Smooth muscle cell (in vitro differentiated cells): ENCODE results near the gene GID4. TPM values are rescaled to one million over a fixed set of nuclear protein-coding genes. Genes with fewer than 3 reads are reported as not detected.

Experiments
- DNase-seq: peaks from one replicate; lab custom pipeline; 2025; ENCODE audit not compliant: unreplicated experiment; lab: John Stamatoyannopoulos, UW
- H2AFZ ChIP-seq: fragments of 200-600 bp; sonication (generic); 2 replicates; pipeline ENCODE4 v1.6.0; 2016; ENCODE audit warnings: antibody characterized with exemption, low read depth, mild to moderate bottlenecking
- H3F3A ChIP-seq: fragments of 200-600 bp; sonication (generic); 2 replicates; pipeline ENCODE4 v1.6.0; 2017; ENCODE audit warnings: antibody characterized with exemption, low read depth
- H3K27ac ChIP-seq: fragments of 200-600 bp; sonication (generic); 2 replicates; pipeline ENCODE4 v1.5.1; 2016; ENCODE audit warnings: low read depth, mild to moderate bottlenecking
- H3K27me3 ChIP-seq: fragments of 200-600 bp; sonication (generic); 2 replicates; pipeline ENCODE4 v1.6.1; 2016; ENCODE audit warnings: low read depth, mild to moderate bottlenecking
- H3K36me3 ChIP-seq: fragments of 200-600 bp; sonication (generic); 2 replicates; pipeline ENCODE4 v1.5.1; 2016; ENCODE audit warnings: low read depth
- H3K4me1 ChIP-seq: fragments of 200-600 bp; sonication (generic); 2 replicates; pipeline ENCODE4 v1.5.1; 2016; ENCODE audit warnings: low read depth
- H3K4me2 ChIP-seq: fragments of 200-600 bp; sonication (generic); 2 replicates; pipeline ENCODE4 v1.6.0; 2016; ENCODE audit warnings: mild to moderate bottlenecking
- H3K4me3 ChIP-seq: fragments of 200-600 bp; sonication (generic); 2 replicates; pipeline ENCODE4 v1.5.1; 2016; ENCODE audit warnings: mild to moderate bottlenecking
- H3K79me2 ChIP-seq: fragments of 200-600 bp; sonication (generic); 2 replicates; pipeline ENCODE4 v1.6.0; 2016; ENCODE audit warnings: low read depth, mild to moderate bottlenecking
- H3K9ac ChIP-seq: fragments of 200-600 bp; sonication (generic); 2 replicates; pipeline ENCODE4 v1.6.0; 2016; ENCODE audit warnings: low read depth
- H3K9me3 ChIP-seq: fragments of 200-600 bp; sonication (generic); replicated peaks from 2 replicates; pipeline ENCODE4 v1.5.1; 2016; ENCODE audit warnings: low read depth
- H4K20me1 ChIP-seq: fragments of 200-600 bp; sonication (generic); 2 replicates; pipeline ENCODE4 v1.6.0; 2016; ENCODE audit warnings: low read depth
- WGBS: methylation state at CpG from one replicate; pipeline ENCODE4 v1.1.7; 2016; ENCODE audit warnings: low lambda C conversion rate; 5-methylcytosine and 5-hydroxymethylcytosine counted together
- polyA plus RNA-seq: library from polyadenylated mRNA; unstranded; fragments of >200 nt; fragmentation: Nextera tagmentation; extraction: Ambion mirVana; gene quantifications from 2 replicates; pipeline ENCODE4 v1.2.1, GENCODE V29; 2016
- total RNA-seq: library from RNA; depleted of rRNA; stranded (reverse); fragments of >200 nt; gene quantifications from 2 replicates; pipeline ENCODE4 v1.2.3, GENCODE V29; 2014
- TF ChIP-seq, protein P1 (sequence below): fragments of 200-600 bp; sonication (generic); IDR thresholded peaks from 2 replicates; pipeline ENCODE4 v1.5.1; 2017; ENCODE audit warnings: borderline replicate concordance, mild to moderate bottlenecking, antibody characterized with exemption; ENCODE audit not compliant: insufficient read depth, poor library complexity, severe bottlenecking

The GID4 gene
- total and polyA plus RNA-seq, 2 experiments from 2014 or later = 6.1 to 7.7 TPM

DNA sequence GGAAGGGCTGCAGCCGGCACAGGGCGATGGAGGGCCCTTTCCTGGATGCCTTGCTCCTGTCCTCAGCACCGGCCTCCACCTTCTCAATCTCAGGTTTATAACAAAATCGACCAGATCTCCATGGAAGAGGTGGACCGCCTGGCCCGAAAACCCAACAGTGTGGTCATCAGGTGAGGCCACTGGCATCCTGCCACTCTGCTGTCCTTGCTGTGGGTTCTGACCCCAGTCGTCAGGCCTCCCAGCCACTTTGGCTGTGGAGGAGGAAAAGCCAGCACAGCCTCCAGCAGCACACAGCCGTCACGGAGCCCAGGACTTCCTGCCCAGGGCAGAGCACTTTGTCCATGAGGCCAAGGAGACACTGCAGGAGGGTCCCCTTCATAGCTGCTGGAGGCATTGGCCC lies 62.6 kb downstream of the GID4 start:
- H3K36me3 ChIP-seq = peaks cover 4% of the 10 kb centered on the region
- WGBS = 87% methylated on average over 9 of the region's 9 CpGs

GRCh38 chr17:18102640-18103039 lies 63.4 kb downstream of the GID4 start:
- WGBS = 100% methylated on average over 3 of the region's 3 CpGs
- Histone ChIP-seq H3K4me2 (no peak overlapping the region), H2AFZ (no peak overlapping the region), H3K36me3 (peaks cover 4% of the 10 kb centered on the region), H4K20me1 (no peaks in the 10 kb centered on the region), H3K4me3 (no peak overlapping the region), H3K4me1 (no peaks in the 10 kb centered on the region), H3K9me3 (no peaks in the 10 kb centered on the region), H3K27me3 (no peaks in the 10 kb centered on the region), H3K9ac (no peak overlapping the region), H3K79me2 (no peaks in the 10 kb centered on the region), H3F3A (no peaks in the 10 kb centered on the region), H3K27ac (no peak overlapping the region)
- TF ChIP-seq, protein P1, sequence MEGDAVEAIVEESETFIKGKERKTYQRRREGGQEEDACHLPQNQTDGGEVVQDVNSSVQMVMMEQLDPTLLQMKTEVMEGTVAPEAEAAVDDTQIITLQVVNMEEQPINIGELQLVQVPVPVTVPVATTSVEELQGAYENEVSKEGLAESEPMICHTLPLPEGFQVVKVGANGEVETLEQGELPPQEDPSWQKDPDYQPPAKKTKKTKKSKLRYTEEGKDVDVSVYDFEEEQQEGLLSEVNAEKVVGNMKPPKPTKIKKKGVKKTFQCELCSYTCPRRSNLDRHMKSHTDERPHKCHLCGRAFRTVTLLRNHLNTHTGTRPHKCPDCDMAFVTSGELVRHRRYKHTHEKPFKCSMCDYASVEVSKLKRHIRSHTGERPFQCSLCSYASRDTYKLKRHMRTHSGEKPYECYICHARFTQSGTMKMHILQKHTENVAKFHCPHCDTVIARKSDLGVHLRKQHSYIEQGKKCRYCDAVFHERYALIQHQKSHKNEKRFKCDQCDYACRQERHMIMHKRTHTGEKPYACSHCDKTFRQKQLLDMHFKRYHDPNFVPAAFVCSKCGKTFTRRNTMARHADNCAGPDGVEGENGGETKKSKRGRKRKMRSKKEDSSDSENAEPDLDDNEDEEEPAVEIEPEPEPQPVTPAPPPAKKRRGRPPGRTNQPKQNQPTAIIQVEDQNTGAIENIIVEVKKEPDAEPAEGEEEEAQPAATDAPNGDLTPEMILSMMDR = no peak
- DNase-seq = no peak

More for the DNA sequence above, 62.6 kb downstream of the GID4 start:
- Histone ChIP-seq H3K27ac (no peak overlapping the region), H3K27me3 (no peaks in the 10 kb centered on the region), H3K4me3 (no peak overlapping the region), H3K4me1 (no peaks in the 10 kb centered on the region), H3K79me2 (no peaks in the 10 kb centered on the region), H3K9me3 (no peaks in the 10 kb centered on the region), H3F3A (no peaks in the 10 kb centered on the region), H3K9ac (no peak overlapping the region), H4K20me1 (no peaks in the 10 kb centered on the region), H3K4me2 (no peak overlapping the region), H2AFZ (no peak overlapping the region)
- TF ChIP-seq, protein P1 = no peak
- DNase-seq = no peak

GRCh38 chr17:18105027-18105426 lies 65.8 kb downstream of the GID4 start:
- Histone ChIP-seq H3K79me2 (no peaks in the 10 kb centered on the region), H3K36me3 (no peaks in the 10 kb centered on the region), H3K4me2 (no peak overlapping the region), H3K4me3 (no peak overlapping the region), H4K20me1 (no peaks in the 10 kb centered on the region), H2AFZ (no peak overlapping the region), H3K9me3 (no peaks in the 10 kb centered on the region), H3K27ac (no peak overlapping the region), H3F3A (no peaks in the 10 kb centered on the region), H3K9ac (no peak overlapping the region), H3K4me1 (no peaks in the 10 kb centered on the region), H3K27me3 (no peaks in the 10 kb centered on the region)
- WGBS = 100% methylated on average over 3 of the region's 3 CpGs
- DNase-seq = no peak
- TF ChIP-seq, protein P1 = no peak

GRCh38 chr17:18105595-18105994 lies 66.4 kb downstream of the GID4 start:
- H3K27me3 ChIP-seq = no peaks in the 10 kb centered on the region
- H3K9ac ChIP-seq = no peak overlapping the region
- H3K27ac ChIP-seq = no peak overlapping the region
- TF ChIP-seq, protein P1 = no peak
- H3F3A ChIP-seq = no peaks in the 10 kb centered on the region
- no peak overlapping the region for H3K4me2 ChIP-seq
- no peaks in the 10 kb centered on the region for H3K9me3 ChIP-seq
- no peak for DNase-seq
- no peak overlapping the region for H2AFZ ChIP-seq
- H3K36me3 ChIP-seq = no peaks in the 10 kb centered on the region
- no peaks in the 10 kb centered on the region for H3K79me2 ChIP-seq
- H3K4me3 ChIP-seq = no peak overlapping the region
- H4K20me1 ChIP-seq = no peaks in the 10 kb centered on the region
- no peaks in the 10 kb centered on the region for H3K4me1 ChIP-seq
- WGBS = 89% methylated on average over 6 of the region's 6 CpGs
